Upper lobe of left lung (tissue), 6 donors: ENCODE data around the gene ARFGEF3. TPM values are rescaled to one million over a fixed set of nuclear protein-coding genes. Genes with fewer than 3 reads are reported as not detected.
"Not testable (repeated sequence)": the region's sequence is repeated elsewhere in the genome, so short reads cannot be mapped to it uniquely, and the experiment has no call there.

Experiments
- ATAC-seq, 2 donors: fragments of 200-7000 bp; cut with Tn5 transposase; one replicate each; pipeline ENCODE4 v1.9.1; 2022; ENCODE audit warnings: mild to moderate bottlenecking in 2 of 2, moderate library complexity in 2 of 2; ENCODE audit not compliant: low FRiP score in 2 of 2
- DNase-seq, 2 donors: peaks; one replicate each; pipeline ENCODE4 v3.0.0-alpha.2; 2019 to 2020
- H3K27ac ChIP-seq, 4 donors: fragments of 200-600 bp; sonication (generic); one replicate each; pipeline ENCODE4 v1.5.1; 2016 to 2019
- H3K27me3 ChIP-seq, 4 donors: fragments of 200-600 bp; sonication (generic); one replicate each; pipeline ENCODE4 v1.5.1; 2017 to 2019
- H3K36me3 ChIP-seq, 4 donors: fragments of 200-600 bp; sonication (generic); one replicate each; pipeline ENCODE4 v1.5.1; 2016 to 2019
- H3K4me1 ChIP-seq, 4 donors: fragments of 200-600 bp; sonication (generic); one replicate each; pipeline ENCODE4 v1.5.1; 2018 to 2019
- H3K4me3 ChIP-seq, 4 donors: fragments of 200-600 bp; sonication (generic); one replicate each; pipeline ENCODE4 v1.5.1; 2017 to 2019; ENCODE audit warnings: mild to moderate bottlenecking in 2 of 4, moderate library complexity in 1 of 4
- H3K9me3 ChIP-seq, 4 donors: fragments of 200-600 bp; sonication (generic); one replicate each; pipeline ENCODE4 v1.5.1; 2018 to 2019
- EP300 ChIP-seq, 4 donors: sonication (generic); formaldehyde crosslinking; IDR thresholded peaks; one replicate each; pipeline ENCODE4 v1.5.1; 2017; ENCODE audit warnings: antibody characterized with exemption in 4 of 4, control low read depth in 2 of 4
- POLR2A ChIP-seq, 4 donors: fragments of 450-650 bp; IDR thresholded peaks; one replicate each; pipeline ENCODE4 v1.5.1; 2016 to 2017; ENCODE audit warnings: antibody characterized with exemption in 4 of 4, mild to moderate bottlenecking in 2 of 4
- POLR2AphosphoS5 ChIP-seq, 2 donors: sonication (generic); formaldehyde crosslinking; IDR thresholded peaks; one replicate each; pipeline ENCODE4 v1.5.1; 2017; ENCODE audit warnings: antibody characterized with exemption in 2 of 2
- WGBS, 2 donors: methylation state at CpG; one replicate each; pipeline ENCODE4 v1.1.5; 2017 to 2018; 5-methylcytosine and 5-hydroxymethylcytosine counted together
- total RNA-seq, 6 donors: library from RNA; depleted of rRNA in 4 of 6; stranded (reverse); fragments of >200 nt in 4 of 6; gene quantifications; one replicate each; pipeline versions ENCODE4 v1.1.0 to v1.2.1, GENCODE V29; 2016 to 2021
- TF ChIP-seq, protein P1 (sequence below), 6 experiments: fragments of 450-650 bp in 4 of 6; fragments of 200-600 bp in 2 of 6; sonication (generic) in 2 of 6; IDR thresholded peaks; one replicate each; pipeline ENCODE4 v1.5.1; 2016 to 2019; ENCODE audit warnings: antibody characterized with exemption in 6 of 6
- donor health status: DM: no; HTN: no; CAD: no; lungs with moderate emphysema.
- donor health status: DM: no; HTN: yes; CAD: no; lungs with severe emphysema.

Gene ARFGEF3
- total RNA-seq, 6 donors from 2014 or later: 19.8 to 53.6 (median 30.5) TPM

GRCh38 chr6:138345565-138346285 is 184.0 kb downstream of the ARFGEF3 start:
- no peak for TF ChIP-seq POLR2A (IDR thresholded peaks at IDR 0.05)
- TF ChIP-seq, protein P1, sequence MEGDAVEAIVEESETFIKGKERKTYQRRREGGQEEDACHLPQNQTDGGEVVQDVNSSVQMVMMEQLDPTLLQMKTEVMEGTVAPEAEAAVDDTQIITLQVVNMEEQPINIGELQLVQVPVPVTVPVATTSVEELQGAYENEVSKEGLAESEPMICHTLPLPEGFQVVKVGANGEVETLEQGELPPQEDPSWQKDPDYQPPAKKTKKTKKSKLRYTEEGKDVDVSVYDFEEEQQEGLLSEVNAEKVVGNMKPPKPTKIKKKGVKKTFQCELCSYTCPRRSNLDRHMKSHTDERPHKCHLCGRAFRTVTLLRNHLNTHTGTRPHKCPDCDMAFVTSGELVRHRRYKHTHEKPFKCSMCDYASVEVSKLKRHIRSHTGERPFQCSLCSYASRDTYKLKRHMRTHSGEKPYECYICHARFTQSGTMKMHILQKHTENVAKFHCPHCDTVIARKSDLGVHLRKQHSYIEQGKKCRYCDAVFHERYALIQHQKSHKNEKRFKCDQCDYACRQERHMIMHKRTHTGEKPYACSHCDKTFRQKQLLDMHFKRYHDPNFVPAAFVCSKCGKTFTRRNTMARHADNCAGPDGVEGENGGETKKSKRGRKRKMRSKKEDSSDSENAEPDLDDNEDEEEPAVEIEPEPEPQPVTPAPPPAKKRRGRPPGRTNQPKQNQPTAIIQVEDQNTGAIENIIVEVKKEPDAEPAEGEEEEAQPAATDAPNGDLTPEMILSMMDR (IDR thresholded peaks at IDR 0.05): no peak
- TF ChIP-seq EP300 (IDR thresholded peaks at IDR 0.05): no peak
- no peak for TF ChIP-seq POLR2AphosphoS5 (IDR thresholded peaks at IDR 0.05)
- WGBS, 2 donors: 68 to 69% methylated on average over 2 of the region's 2 CpGs
- Histone ChIP-seq H3K9me3 (no peaks in the 10 kb centered on the region), H3K4me3 (no peak overlapping the region), H3K4me1 (no peaks in the 10 kb centered on the region), H3K27ac (no peak overlapping the region), H3K36me3 (no peaks in the 10 kb centered on the region), H3K27me3 (no peaks in the 10 kb centered on the region)
- ATAC-seq (no peak), DNase-seq (no peak)

DNA sequence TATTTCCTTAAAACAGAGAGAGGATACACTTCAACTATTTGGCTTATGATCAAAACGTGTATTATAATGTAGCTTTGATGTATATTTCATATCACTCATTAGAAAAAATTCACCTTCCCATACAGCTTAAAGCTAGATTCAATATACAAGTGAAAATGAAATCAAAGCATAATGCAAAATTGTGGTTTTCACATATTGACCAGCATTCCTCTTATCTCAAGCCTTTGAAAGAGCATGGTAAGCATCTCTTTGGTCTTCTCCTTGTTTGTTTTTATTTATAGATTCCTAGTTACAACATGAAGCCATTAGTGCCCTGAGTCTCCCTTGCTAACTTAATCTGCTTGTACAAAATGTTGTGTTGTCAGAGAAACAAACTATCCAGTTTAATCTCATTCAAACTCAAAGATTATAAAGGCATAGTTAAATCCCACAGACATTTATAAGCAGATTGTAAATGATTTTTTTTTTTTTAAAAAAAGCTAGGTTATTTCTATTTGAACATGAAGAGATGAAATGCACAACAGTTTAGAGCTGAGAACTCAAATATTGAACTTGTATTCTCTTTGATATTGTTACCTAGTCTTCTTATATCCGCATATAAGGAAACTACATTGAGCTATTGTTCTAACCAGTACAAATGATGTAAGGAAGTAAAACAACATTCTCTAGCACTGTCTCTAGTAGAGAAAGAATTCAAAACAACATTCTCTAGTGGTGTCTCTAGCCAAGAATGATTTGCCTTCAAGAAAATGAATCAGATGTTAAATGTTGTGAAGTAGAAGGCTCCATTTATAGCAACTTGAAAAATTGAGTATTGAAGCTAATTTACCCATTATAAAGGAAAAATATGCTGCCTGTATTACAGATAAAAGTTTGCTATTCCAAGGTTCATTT is 184.8 kb downstream of the ARFGEF3 start:
- H3K9me3 ChIP-seq: no peaks in the 10 kb centered on the region
- no peak for TF ChIP-seq POLR2A (IDR thresholded peaks at IDR 0.05)
- TF ChIP-seq POLR2AphosphoS5 (IDR thresholded peaks at IDR 0.05): no peak
- WGBS, 2 donors: 69 to 73% methylated on average over 2 of the region's 2 CpGs
- no peak for DNase-seq
- no peaks in the 10 kb centered on the region for H3K27me3 ChIP-seq
- no peak for ATAC-seq
- H3K27ac ChIP-seq: no peak overlapping the region
- H3K4me1 ChIP-seq: no peaks in the 10 kb centered on the region
- no peak overlapping the region for H3K4me3 ChIP-seq
- no peaks in the 10 kb centered on the region for H3K36me3 ChIP-seq

DNA sequence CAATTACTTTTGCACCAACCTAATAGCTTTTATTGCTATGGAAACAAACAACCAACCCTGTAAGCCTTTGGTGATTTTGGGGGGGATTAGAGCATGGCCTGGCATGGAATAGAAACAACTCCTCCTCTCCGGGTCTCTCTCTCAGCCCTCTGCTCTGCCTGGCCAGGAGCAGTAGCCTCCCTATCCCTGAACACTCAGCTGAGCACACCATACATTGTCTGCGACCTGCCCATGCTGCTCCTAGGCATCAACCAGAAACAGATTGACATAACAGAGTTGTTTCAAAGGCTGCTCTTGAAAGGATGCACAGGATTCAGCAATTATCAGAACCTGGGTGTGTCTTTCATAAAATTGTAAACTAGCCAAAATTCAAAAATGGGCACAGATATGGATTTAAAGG is 186.1 kb downstream of the ARFGEF3 start:
- Histone ChIP-seq H3K36me3 (no peaks in the 10 kb centered on the region), H3K27me3 (no peaks in the 10 kb centered on the region), H3K4me3 (no peak overlapping the region), H3K4me1 (no peaks in the 10 kb centered on the region), H3K9me3 (no peaks in the 10 kb centered on the region), H3K27ac (no peak overlapping the region)
- TF ChIP-seq EP300 (IDR thresholded peaks at IDR 0.05) (no peak), POLR2A (IDR thresholded peaks at IDR 0.05) (no peak), POLR2AphosphoS5 (IDR thresholded peaks at IDR 0.05) (no peak)
- TF ChIP-seq, protein P1 (IDR thresholded peaks at IDR 0.05): no peak
- 80 to 98% methylated on average over 2 of the region's 2 CpGs for WGBS, 2 donors
- no peak for ATAC-seq
- DNase-seq: no peak

DNA sequence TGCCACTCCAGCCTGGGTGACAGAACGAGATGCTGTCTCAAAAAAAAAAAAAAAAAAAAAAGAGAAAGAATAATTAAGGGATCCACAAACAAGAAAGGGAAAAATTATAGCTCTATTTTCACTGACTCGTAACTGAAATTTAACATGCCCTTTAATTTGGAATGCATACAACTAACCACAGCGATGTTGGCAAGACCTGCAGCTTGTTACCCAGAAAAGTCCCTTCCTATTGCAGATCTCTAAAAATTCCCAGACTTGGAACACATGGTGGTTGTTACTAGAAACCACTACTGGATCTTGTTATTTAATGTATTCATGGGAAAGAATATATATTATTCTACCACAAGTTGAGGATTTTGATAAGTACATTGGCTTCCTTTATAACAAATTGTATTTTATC is 188.2 kb downstream of the ARFGEF3 start:
- DNase-seq: no peak
- H3K36me3 ChIP-seq: no peaks in the 10 kb centered on the region
- H3K27ac ChIP-seq: no peak overlapping the region
- no peak for TF ChIP-seq EP300 (IDR thresholded peaks at IDR 0.05)
- TF ChIP-seq, protein P1 (IDR thresholded peaks at IDR 0.05): no peak
- TF ChIP-seq POLR2A (IDR thresholded peaks at IDR 0.05): no peak
- TF ChIP-seq POLR2AphosphoS5 (IDR thresholded peaks at IDR 0.05): no peak
- H3K9me3 ChIP-seq: no peaks in the 10 kb centered on the region
- H3K4me3 ChIP-seq: no peak overlapping the region
- 83 to 89% methylated on average over 3 of the region's 3 CpGs for WGBS, 2 donors
- ATAC-seq: no peak
- H3K27me3 ChIP-seq: no peaks in the 10 kb centered on the region
- no peaks in the 10 kb centered on the region for H3K4me1 ChIP-seq

DNA sequence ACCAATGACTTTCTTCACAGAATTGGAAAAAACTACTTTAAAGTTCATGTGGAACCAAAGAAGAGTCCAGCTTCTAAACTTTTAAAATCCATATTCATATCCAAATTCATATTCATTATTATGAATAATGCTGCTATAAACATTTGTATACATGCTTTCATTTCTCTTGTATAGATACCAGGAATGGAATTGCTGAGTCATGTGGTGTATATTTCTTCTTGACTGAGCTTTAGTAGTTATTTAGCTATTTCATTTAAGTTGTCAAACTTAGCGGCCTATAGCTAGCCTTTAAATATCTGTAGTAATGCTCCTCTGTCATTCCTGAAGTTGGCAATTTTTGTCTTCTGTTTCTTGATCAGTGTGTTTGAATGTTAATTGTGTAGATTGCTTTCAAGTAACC is 196.2 kb downstream of the ARFGEF3 start:
- whole genome bisulfite sequencing, 2 donors: 88 to 94% methylated on average over 1 of the region's 1 CpG
- ATAC-seq: no peak
- TF ChIP-seq POLR2AphosphoS5 (IDR thresholded peaks at IDR 0.05): no peak
- TF ChIP-seq EP300 (IDR thresholded peaks at IDR 0.05): no peak
- TF ChIP-seq, protein P1 (IDR thresholded peaks at IDR 0.05): no peak
- no peak for TF ChIP-seq POLR2A (IDR thresholded peaks at IDR 0.05)

GRCh38 chr6:138368684-138369083 is 206.9 kb downstream of the ARFGEF3 start:
- WGBS, 2 donors: 93 to 94% methylated on average over 8 of the region's 8 CpGs
- ATAC-seq: not testable (repeated sequence)

More for the DNA sequence above, 196.2 kb downstream of the ARFGEF3 start:
- Histone ChIP-seq H3K4me1 (no peaks in the 10 kb centered on the region), H3K36me3 (no peaks in the 10 kb centered on the region), H3K4me3 (no peak overlapping the region), H3K27ac (no peak overlapping the region), H3K9me3 (no peaks in the 10 kb centered on the region), H3K27me3 (no peaks in the 10 kb centered on the region)
- DNase-seq: no peak

More at GRCh38 chr6:138368684-138369083, 206.9 kb downstream of the ARFGEF3 start:
- H3K9me3 ChIP-seq, H3K4me3 ChIP-seq, H3K27ac ChIP-seq, H3K27me3 ChIP-seq, DNase-seq, H3K36me3 ChIP-seq, H3K4me1 ChIP-seq: not testable (repeated sequence)
